Germinal center (tissue), 1 donor: ENCODE results near the gene HELZ.

Experiments used
- DNase-seq: peaks from one replicate; pipeline ENCODE4 v3.0.0; 2012; ENCODE audit warnings: mixed read lengths, low spot score

HELZ gene

GRCh38 chr17:67026341-67026740 lies 218.7 kb downstream of the HELZ start:
- no peak for DNase-seq

DNA sequence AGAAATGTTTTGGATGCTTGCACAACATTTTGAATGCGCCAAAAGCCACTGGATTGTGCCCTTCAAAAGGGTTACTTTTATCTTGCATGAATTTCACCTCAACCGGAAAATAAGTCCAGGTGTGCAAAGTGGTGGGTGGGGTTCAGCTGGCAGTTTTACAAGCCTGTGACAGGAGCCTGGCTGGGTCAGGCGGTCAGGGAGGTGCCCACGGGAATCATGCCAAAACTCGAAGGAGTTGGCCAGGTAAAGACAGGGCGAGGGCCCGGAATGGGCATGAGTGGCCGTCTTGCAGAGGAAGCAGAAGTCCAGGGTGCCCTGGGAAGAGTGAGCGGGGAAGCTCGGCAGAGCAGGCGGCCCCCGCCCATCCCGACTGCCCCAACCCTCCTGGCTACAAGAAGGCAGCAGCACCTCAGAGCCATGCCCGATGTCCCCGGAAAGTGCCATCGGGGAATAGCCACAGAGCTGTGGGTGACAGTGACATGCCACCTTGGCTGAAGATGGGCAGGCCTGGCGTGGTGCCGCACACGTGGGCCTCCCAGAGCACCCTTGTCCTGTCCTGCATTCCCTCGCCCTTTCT lies 219.7 kb downstream of the HELZ start:
- DNase-seq, result no peak

GRCh38 chr17:67024736-67025135 lies 220.3 kb downstream of the HELZ start:
- DNase-seq, result no peak

DNA sequence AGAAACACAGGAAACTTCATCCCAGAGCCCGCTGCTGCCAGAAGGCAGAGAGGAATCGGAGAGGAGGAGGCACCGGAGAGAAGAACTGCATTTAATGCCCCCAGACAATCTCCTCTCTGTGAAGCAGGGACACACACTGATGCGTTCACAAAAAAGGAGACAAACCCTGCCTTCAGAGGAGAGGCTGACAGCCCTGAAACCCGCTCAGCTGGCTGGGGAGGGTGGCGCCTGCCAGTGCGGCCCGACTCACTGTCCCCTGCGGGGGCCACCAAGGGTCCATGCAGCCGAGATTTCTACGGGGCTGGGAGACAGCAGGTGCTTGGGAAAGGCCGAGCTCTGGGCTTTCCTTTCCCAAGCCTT lies 222.6 kb downstream of the HELZ start:
- DNase-seq, result no peak

DNA sequence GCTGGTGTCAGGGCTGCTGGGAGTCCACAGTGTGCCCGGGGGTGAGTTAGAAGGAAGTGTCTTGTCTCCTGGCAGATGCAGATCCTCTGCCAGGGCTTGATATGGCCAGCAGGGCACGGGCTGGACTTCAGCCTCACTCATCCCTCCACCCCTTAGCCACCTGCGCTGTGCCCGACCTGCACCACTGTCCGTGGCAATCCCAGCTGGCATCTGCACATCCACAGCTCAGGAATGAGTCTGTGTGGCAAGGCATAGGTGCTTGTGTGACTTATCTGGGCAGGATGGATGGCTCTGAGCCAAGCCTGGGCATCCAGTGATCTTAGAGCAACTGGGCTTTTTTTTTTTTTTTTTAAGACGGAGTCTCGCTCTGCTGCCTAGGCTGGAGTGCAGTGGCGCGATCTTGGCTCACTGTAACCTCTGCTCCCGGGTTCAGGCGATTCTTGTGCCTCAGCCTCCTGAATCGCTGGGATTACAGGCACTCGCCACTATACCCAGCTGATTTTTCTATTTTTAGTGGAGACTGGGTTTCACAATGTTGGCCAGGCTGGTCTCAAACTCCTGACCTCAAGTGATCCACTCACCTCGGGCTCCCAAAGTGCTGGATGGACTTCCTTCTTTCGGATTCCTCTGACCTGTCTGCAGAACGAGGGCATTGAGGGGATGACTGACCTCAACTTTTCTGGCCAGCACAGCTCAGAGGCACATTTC lies 223.1 kb downstream of the HELZ start:
- DNase-seq, result no peak

- DNase-seq, result no peak
Observed at GRCh38 chr17:67021196-67021595, 223.8 kb downstream of the HELZ start.
